ENCODE data around the gene KCNG3. TPM values are rescaled to one million over a fixed set of nuclear protein-coding genes. Genes with fewer than 3 reads are reported as not detected.

The KCNG3 gene
- total RNA-seq = under 0.01 TPM in 1 of 2 replicates, not detected in the other

DNA sequence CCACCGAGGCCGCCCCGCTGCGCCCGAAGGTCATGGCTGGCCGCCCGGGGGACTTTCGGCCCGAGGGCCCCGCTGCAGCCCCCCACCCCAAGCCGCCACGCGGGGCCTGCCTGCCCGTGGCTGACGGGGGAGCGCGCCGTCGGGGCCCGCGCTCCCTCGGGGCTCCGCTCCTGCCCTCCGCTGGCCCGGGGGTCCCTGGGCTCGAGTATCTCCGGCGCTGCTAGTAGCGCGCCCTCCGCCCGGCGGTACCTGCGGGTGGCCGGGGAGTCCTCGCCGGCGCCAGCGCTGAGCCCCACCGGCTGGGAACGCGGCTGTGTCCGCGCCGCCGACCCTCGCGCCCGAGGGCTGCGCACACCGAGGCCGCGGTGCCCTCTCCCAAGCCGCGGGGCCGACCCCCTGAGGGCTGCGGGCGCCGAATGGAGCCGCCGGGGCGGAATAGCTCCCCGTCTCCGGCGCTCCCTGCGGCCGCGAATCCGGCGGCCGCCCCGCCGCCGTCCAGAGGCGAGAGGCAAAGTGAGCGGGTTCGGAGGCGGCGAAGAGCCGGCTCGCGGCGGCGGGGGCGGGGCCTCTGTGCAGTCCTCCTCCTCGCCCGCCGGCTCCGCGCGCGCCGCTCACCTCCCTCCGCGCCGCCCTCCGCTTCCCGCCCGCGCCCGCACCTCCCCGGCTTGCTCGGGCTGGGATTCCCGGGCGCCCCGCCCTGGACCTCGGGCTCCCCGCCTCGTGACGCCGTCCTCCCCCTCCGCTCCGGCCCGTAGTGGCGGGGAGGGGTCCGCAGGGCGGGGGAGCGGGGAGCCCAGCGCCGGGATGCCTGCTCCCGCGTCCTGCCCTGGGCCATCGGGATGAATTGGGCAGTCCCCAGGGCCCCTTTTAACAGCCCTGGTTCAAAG lies at the start of gene KCNG3:
Gene KCNG3 (minus strand): TSS at position 515 of the 887 bp plus-strand sequence. CDS start 481 bp downstream, at position 34.

Other genes with a start within 250 kb of the KCNG3 start
- 190 and 233 TPM in 2 replicates for gene COX7A2L, start 132.8 kb downstream of the KCNG3 start, total RNA-seq
- gene MTA3, start 74.7 kb upstream of the KCNG3 start, total RNA-seq = 21.1 and 27.5 TPM in 2 replicates

Measured in epithelial cell of umbilical artery (primary cell).